HEK293T (cell line): ENCODE data around the gene AMH.
A peak's percentile ranks its signal among the peaks of the same experiment; 100 is the strongest.

Experiments
- CTCF ChIA-PET: fragments of 350-600 bp; formaldehyde crosslinking; extraction: SDS; loops from one replicate; lab custom pipeline; 2021; ENCODE audit warnings: antibody characterized with exemption, inconsistent platforms; lab: Yijun Ruan, JAX
- POLR2A ChIA-PET: fragments of 350-600 bp; formaldehyde crosslinking; extraction: SDS; loops from one replicate; lab custom pipeline; 2020; ENCODE audit warnings: antibody characterized with exemption, inconsistent platforms; lab: Yijun Ruan, JAX
- DNase-seq: peaks from one replicate; pipeline ENCODE4 v3.0.0; 2012; ENCODE audit warnings: mixed read lengths; ENCODE audit errors: extremely low spot score
- ARNT ChIP-seq: fragments of 450-650 bp; IDR thresholded peaks from 2 replicates; pipeline ENCODE4 v1.6.1; 2017; ENCODE audit warnings: mild to moderate bottlenecking
- BHLHE40 ChIP-seq: fragments of 450-650 bp; IDR thresholded peaks from 2 replicates; pipeline ENCODE4 v1.6.1; 2016; ENCODE audit warnings: mild to moderate bottlenecking, moderate library complexity, borderline replicate concordance
- CTBP1 ChIP-seq: fragments of 450-650 bp; IDR thresholded peaks from 2 replicates; pipeline ENCODE4 v1.6.1; 2016; ENCODE audit warnings: borderline replicate concordance
- ELF4 ChIP-seq: fragments of 450-650 bp; IDR thresholded peaks from 2 replicates; pipeline ENCODE4 v1.6.1; 2017; ENCODE audit warnings: antibody characterized with exemption
- FOXA1 ChIP-seq: fragments of 450-650 bp; IDR thresholded peaks from 2 replicates; pipeline ENCODE4 v1.6.1; 2016; ENCODE audit warnings: mild to moderate bottlenecking
- FOXK2 ChIP-seq: fragments of 450-650 bp; IDR thresholded peaks from 2 replicates; pipeline ENCODE4 v1.6.1; 2016; ENCODE audit warnings: mild to moderate bottlenecking
- FOXM1 ChIP-seq: fragments of 450-650 bp; IDR thresholded peaks from 2 replicates; pipeline ENCODE4 v1.6.1; 2017; ENCODE audit warnings: mild to moderate bottlenecking, borderline replicate concordance
- HDGF ChIP-seq: fragments of 450-650 bp; IDR thresholded peaks from 2 replicates; pipeline ENCODE4 v1.6.1; 2017; ENCODE audit warnings: antibody characterized with exemption, borderline replicate concordance
- L3MBTL2 ChIP-seq: fragments of 450-650 bp; conservative IDR thresholded peaks from 2 replicates; pipeline ENCODE4 v1.6.1; 2016; ENCODE audit warnings: mild to moderate bottlenecking
- LEF1 ChIP-seq: fragments of 450-650 bp; IDR thresholded peaks from 2 replicates; pipeline ENCODE4 v1.6.1; 2017; ENCODE audit warnings: mild to moderate bottlenecking, borderline replicate concordance
- NFRKB ChIP-seq: fragments of 450-650 bp; IDR thresholded peaks from 2 replicates; pipeline ENCODE4 v1.6.1; 2016; ENCODE audit warnings: mild to moderate bottlenecking, moderate library complexity
- SP1 ChIP-seq: fragments of 450-650 bp; IDR thresholded peaks from 2 replicates; pipeline ENCODE4 v1.6.1; 2017
- SUZ12 ChIP-seq: fragments of 450-650 bp; IDR thresholded peaks from 2 replicates; pipeline ENCODE4 v1.6.1; 2016; ENCODE audit warnings: mild to moderate bottlenecking
- TARDBP ChIP-seq: fragments of 450-650 bp; IDR thresholded peaks from 2 replicates; pipeline ENCODE4 v1.6.1; 2016
- ZNF384 ChIP-seq: fragments of 450-650 bp; IDR thresholded peaks from 2 replicates; pipeline ENCODE4 v1.6.1; 2016
- TF ChIP-seq, protein P1 (sequence below): fragments of 450-650 bp; IDR thresholded peaks from 2 replicates; pipeline ENCODE4 v1.6.1; 2016

The AMH gene

DNA sequence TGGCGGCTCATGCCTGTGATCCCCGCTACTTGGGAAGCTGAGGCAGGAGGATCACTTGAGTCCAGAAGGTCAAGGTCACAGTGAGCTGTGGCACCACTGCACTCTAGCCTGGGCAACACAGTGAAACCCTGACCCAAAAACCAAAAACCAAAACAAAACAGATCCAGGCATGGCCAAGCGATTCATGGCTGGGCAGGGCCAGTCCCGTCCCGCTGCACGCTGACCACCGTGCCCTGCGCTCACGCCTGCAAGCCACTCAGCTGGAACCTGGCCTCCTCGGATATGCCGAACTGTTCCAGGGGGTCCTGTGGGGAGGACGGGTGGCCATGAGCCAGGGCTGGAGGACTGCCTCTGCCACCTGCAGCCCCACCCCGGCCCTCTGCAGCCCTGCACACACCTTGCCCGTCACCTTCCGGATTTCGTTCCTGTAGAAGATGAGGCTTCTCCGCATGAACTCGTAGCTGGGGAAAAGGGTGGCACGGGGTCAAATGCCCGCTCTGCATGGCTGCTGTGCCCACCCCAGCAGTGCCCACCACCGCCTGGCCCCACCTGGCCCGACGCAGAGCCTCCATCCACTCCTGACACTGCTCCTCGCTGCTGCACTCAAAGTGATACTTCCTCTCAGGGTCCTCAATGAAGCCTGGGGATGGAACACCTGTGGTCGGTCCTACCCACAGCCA is 15.4 kb upstream of the AMH start:
- no peak for TF ChIP-seq SUZ12
- TF ChIP-seq ELF4, result no peak
- TF ChIP-seq TARDBP, result no peak
- no peak for TF ChIP-seq BHLHE40
- TF ChIP-seq ARNT, result no peak
- TF ChIP-seq SP1, result no peak
- no peak for TF ChIP-seq NFRKB
- TF ChIP-seq L3MBTL2, result no peak
- TF ChIP-seq LEF1, result no peak
- TF ChIP-seq ZNF384, result no peak
- no peak for TF ChIP-seq FOXA1
- no peak for TF ChIP-seq FOXK2
- TF ChIP-seq CTBP1, result no peak
- TF ChIP-seq, protein P1, sequence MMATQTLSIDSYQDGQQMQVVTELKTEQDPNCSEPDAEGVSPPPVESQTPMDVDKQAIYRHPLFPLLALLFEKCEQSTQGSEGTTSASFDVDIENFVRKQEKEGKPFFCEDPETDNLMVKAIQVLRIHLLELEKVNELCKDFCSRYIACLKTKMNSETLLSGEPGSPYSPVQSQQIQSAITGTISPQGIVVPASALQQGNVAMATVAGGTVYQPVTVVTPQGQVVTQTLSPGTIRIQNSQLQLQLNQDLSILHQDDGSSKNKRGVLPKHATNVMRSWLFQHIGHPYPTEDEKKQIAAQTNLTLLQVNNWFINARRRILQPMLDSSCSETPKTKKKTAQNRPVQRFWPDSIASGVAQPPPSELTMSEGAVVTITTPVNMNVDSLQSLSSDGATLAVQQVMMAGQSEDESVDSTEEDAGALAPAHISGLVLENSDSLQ, result no peak
- TF ChIP-seq HDGF, result no peak
- no peak for TF ChIP-seq FOXM1
- ChIA-PET CTCF (interaction anchor here (2.9 kb wide), 1 partner anchor 78 kb away, joined by 12 read pairs; no protein-coding TSS in a partner anchor), POLR2A (interaction anchor here (0.9 kb wide), 1 partner anchor 18 kb away, joined by 4 read pairs; no protein-coding TSS in a partner anchor)
- no peak for DNase-seq

DNA sequence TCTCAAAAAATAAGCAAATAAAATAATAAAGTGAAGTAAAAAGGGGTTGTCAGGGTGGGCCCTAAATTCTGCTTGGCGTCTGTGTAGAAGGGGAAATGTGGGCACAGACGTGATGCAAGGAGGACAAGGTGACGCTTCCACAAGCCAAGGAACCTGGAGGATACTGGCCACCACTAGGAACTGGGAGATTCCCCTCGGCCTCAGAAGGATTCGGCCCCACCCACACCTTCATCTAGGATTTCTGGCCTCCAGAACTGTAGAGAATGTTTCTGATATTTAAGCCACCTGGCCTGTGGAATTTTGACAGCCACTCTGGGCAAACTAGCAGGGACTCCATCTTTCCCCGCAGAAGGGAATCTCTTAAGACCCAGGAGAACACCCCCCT is 14.1 kb upstream of the AMH start:
- ChIA-PET POLR2A (interaction anchor here (1.1 to 1.6 kb wide), 3 partner anchors 37 to 93 kb away, joined by 3 to 11 read pairs (median 5); partner anchors contain the start of gene AP3D1), CTCF (interaction anchor here (2.9 kb wide), 1 partner anchor 79 kb away, joined by 12 read pairs; no protein-coding TSS in a partner anchor)
- TF ChIP-seq TARDBP (no peak), SUZ12 (no peak), SP1 (no peak)
- DNase-seq, result no peak

DNA sequence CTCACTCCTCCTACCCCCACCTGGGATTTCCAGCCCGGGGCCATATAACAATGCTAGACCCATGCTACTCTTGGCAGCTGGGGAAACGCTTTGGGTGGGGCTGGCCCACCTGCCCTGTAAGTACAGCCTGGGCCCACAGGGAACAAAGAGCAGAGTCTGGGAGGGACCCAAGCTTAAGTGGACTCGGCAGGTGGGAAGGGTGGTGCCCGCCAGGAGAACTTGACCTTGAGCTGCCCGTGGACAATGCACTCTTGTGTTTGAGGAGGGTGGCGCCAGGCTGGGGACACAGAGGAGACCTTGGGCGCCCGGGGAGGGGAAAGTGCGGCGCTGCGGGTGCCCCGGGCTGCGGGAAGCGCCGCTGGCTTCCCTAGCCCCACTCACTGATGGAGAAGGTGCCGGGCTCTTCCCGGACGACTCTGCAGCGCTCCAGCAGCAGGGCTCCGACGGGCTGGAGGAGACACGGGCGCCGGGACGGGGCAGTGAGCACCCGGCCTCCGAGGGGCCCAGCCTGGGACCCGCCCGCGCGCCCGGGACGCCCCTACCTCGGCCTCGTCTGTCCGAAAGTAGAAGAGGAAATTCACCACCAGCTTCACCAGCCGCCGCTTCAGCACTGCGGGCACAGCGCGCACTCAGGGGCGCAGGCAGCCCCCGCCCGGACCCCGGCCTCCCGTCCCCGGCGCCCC is 13.6 kb upstream of the AMH start:
- TF ChIP-seq ELF4 (no peak), LEF1 (no peak), FOXK2 (no peak), CTBP1 (no peak)
- no peak for DNase-seq
- POLR2A ChIA-PET, result interaction anchor here (1.1 to 1.6 kb wide), 3 partner anchors 36 to 92 kb away, joined by 3 to 11 read pairs (median 5); partner anchors contain the start of gene AP3D1
- CTCF ChIA-PET, result interaction anchor here (0.6 to 2.9 kb wide), 5 partner anchors 39 to 148 kb away, joined by 3 to 12 read pairs (median 4); no protein-coding TSS in a partner anchor

DNA sequence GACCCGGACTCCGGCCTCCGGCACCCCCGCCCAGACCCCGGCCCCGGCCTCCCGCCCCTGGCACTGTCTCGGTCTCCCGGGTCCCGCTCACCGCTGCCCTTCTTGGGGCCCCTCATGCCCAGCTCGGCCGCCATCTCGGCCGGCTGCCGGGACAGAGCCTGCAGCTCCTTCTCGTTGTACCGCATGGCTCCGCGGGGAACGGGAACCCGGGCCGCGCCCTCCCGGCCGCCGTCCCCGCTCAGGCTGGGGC is 13.1 kb upstream of the AMH start:
- TF ChIP-seq ZNF384 (no peak), NFRKB (no peak), CTBP1 (no peak), FOXA1 (no peak), TARDBP (no peak), SP1 (no peak), ARNT (no peak), ELF4 (no peak), L3MBTL2 (no peak), FOXK2 (no peak), SUZ12 (no peak), LEF1 (no peak), FOXM1 (no peak), HDGF (no peak)
- TF ChIP-seq, protein P1, result no peak
- DNase-seq, result no peak
- ChIA-PET CTCF (interaction anchor here (0.6 to 2.9 kb wide), 5 partner anchors 39 to 148 kb away, joined by 3 to 12 read pairs (median 4); no protein-coding TSS in a partner anchor), POLR2A (interaction anchor here (1.3 to 1.6 kb wide), 2 partner anchors 36 to 84 kb away, joined by 5 to 11 read pairs; partner anchors contain the start of gene AP3D1)

DNA sequence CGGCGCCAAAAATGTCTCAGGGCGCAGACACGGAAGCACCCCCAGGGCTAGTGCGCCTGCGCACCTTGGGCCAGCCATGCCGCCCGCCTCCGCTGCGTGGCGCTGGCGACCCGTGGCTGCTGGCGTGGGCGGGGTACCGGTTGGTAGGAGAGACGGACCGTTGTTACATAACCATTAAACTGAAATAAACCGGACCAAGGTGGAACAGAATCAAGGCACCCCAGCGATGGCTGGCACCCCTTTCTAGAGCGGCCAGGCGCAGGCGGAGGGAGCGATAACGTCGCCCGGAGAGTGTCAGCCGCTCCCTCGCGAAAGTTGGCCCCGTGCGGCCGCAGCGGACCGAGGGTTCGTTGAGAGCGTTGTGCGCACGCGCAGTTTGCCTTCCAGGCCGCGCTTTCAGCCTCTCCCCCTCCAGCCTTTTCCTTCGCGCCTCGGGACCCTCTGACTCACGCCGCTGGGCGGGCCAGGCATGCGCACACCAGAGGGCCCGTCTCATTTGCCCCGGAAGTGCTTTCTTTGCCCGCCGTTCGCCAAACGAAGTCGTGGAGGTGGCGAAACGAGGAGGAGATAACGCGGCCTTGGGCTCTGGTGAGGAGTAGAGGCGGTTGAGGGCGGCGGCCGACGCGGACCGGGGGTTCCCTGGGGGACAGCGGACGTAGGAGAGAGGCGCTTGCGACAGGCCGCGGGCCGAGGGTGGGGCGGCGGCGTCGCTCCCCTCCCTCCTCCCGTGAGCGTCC is 12.6 kb upstream of the AMH start, which contains the start of the genes PLEKHJ1 and SF3A2:
TSS of gene PLEKHJ1 (minus strand) at position 16 of the 737 bp plus-strand sequence. CDS start 81 bp downstream, outside the sequence.
TSS of gene SF3A2 (plus strand) at position 511 of the 737 bp plus-strand sequence. CDS start 6,595 bp downstream, outside the sequence.
- TF ChIP-seq BHLHE40 (no peak), L3MBTL2 (peak; percentile 99), ELF4 (peak; percentile 54; the same call in 1 of the 2 replicates)
- ChIA-PET CTCF (interaction anchor here (0.6 to 2.9 kb wide), 5 partner anchors 38 to 147 kb away, joined by 3 to 12 read pairs (median 4); no protein-coding TSS in a partner anchor), POLR2A (interaction anchor here (1.3 to 3.3 kb wide), 5 partner anchors 34 to 85 kb away, joined by 4 to 18 read pairs (median 6); partner anchors contain the start of gene AP3D1)
- DNase-seq, result peak; percentile 98
